Mononuclear cell (primary cell): ENCODE measurements around the gene PRR12. TPM values are rescaled to one million over a fixed set of nuclear protein-coding genes. Genes with fewer than 3 reads are reported as not detected.

Source experiments
- H3K27me3 ChIP-seq: 2 replicates; pipeline ENCODE4 v1.6.0; 2011; ENCODE audit warnings: low read length, control low read depth; ENCODE audit not compliant: insufficient read depth
- H3K4me1 ChIP-seq: 2 replicates; pipeline ENCODE4 v1.5.1; 2011; ENCODE audit warnings: mild to moderate bottlenecking, low read length, control low read depth; ENCODE audit not compliant: insufficient read depth
- H3K4me3 ChIP-seq: 2 replicates; pipeline ENCODE4 v1.5.1; 2011; ENCODE audit warnings: mild to moderate bottlenecking, low read length, moderate library complexity
- H3K9me3 ChIP-seq: 2 replicates; pipeline ENCODE4 v1.5.1; 2011; ENCODE audit warnings: low read depth, mild to moderate bottlenecking, control low read depth, low read length
- total RNA-seq: library from RNA; depleted of rRNA; stranded (reverse); fragments of >200 nt; gene quantifications from one replicate; pipeline ENCODE4 v1.2.3, GENCODE V29; 2012

Gene PRR12
- total RNA-seq, 1 donor, result 6.4 TPM

GRCh38 chr19:49653466-49653806 lies 62.5 kb downstream of the PRR12 start:
- H3K4me1 ChIP-seq, result no peaks in the 10 kb centered on the region
- no peaks in the 10 kb centered on the region for H3K27me3 ChIP-seq
- H3K9me3 ChIP-seq, result no peaks in the 10 kb centered on the region
- H3K4me3 ChIP-seq, result no peak overlapping the region

GRCh38 chr19:49654581-49654980 lies 63.6 kb downstream of the PRR12 start:
- Histone ChIP-seq H3K4me3 (no peak overlapping the region), H3K9me3 (no peaks in the 10 kb centered on the region), H3K4me1 (no peaks in the 10 kb centered on the region), H3K27me3 (no peaks in the 10 kb centered on the region)

- H3K27me3 ChIP-seq, result no peaks in the 10 kb centered on the region
- H3K4me3 ChIP-seq, result no peak overlapping the region
- no peaks in the 10 kb centered on the region for H3K9me3 ChIP-seq
- no peaks in the 10 kb centered on the region for H3K4me1 ChIP-seq
Observed at GRCh38 chr19:49655570-49656455, 64.8 kb downstream of the PRR12 start.

GRCh38 chr19:49656456-49657109 lies 65.6 kb downstream of the PRR12 start:
- no peaks in the 10 kb centered on the region for H3K4me1 ChIP-seq
- no peaks in the 10 kb centered on the region for H3K9me3 ChIP-seq
- H3K4me3 ChIP-seq, result no peak overlapping the region

GRCh38 chr19:49657493-49658138 lies 66.6 kb downstream of the PRR12 start:
- Histone ChIP-seq H3K4me3 (no peak overlapping the region), H3K4me1 (no peaks in the 10 kb centered on the region), H3K9me3 (no peaks in the 10 kb centered on the region), H3K27me3 (no peaks in the 10 kb centered on the region)

More at GRCh38 chr19:49656456-49657109, 65.6 kb downstream of the PRR12 start:
- no peaks in the 10 kb centered on the region for H3K27me3 ChIP-seq

DNA sequence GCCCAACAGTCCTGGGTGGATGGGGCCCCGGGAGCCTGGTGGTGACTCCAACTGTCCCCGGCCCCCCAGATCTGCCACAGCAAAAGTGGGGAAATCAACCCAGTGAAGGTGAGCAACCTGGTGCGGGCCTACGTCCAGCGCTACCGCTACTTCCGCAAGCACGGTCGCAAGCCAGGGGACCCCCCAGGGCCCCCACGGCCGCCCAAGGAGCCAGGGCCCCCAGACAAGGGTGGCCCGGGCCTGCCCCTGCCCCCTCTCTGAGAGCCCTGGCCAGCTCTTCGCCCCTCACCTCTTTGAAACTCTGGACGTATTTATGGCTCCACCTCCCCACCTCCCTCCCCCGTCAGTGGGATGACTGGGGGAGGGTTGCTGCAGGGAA lies 67.1 kb downstream of the PRR12 start:
- H3K4me1 ChIP-seq, result peaks cover 4% of the 10 kb centered on the region
- no peaks in the 10 kb centered on the region for H3K9me3 ChIP-seq
- H3K27me3 ChIP-seq, result no peaks in the 10 kb centered on the region
- no peak overlapping the region for H3K4me3 ChIP-seq

- H3K4me3 ChIP-seq, result no peak overlapping the region
- no peaks in the 10 kb centered on the region for H3K27me3 ChIP-seq
- peaks cover 11% of the 10 kb centered on the region for H3K4me1 ChIP-seq
- no peaks in the 10 kb centered on the region for H3K9me3 ChIP-seq
Observed at GRCh38 chr19:49658566-49659442, 67.8 kb downstream of the PRR12 start.

DNA sequence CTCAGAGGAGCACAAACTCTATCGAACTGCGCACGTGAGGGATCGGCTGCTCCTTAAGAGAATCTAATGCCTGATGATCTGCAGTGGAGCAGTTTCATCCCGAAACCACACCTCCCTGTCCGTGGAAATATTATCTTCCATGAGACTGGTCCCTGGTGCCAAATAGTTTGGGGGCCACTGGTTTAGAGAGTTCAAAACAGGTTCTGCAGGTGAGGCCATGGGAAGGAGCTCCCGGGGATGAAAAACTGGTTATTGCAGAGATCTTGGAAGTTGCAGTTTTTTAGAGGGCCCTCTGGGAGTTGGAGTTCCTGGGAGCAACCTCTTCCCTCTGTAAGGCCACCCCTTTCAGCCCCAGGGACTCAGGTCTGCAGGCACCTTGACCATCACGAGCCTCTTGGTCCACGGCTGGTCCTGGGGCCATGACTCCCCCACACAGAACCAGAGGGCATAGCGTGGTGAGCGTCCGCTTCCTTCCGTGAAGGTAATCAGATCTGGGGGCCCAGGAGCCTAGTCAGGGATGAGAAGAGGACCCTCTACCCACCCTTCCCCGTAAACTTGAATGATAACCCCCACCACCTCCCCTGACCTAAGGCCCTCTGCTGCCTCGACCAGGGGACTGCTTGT lies 69.5 kb downstream of the PRR12 start:
- Histone ChIP-seq H3K4me1 (peaks cover 15% of the 10 kb centered on the region), H3K4me3 (no peak overlapping the region), H3K9me3 (no peaks in the 10 kb centered on the region), H3K27me3 (no peaks in the 10 kb centered on the region)

DNA sequence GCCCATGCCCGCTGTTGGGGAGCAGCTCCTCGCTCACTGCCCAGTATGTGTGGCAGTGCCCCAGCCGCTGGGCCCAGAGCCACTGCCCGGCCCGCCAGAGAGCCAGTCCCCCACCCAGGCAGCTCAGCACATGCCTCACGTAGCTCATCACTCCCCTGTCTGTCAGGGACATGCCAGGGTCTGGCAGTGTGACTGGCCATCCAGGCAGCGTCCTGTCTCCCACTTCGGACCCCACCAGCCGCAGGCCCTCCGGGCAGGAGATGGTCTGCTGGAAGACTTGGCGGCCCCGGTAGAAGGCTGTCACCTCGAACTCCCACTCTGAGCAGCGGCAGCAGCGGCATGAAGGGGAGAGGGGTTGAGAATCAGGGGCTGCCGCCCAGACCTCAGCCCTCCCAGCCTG lies 71.0 kb downstream of the PRR12 start:
- Histone ChIP-seq H3K4me1 (peaks cover 23% of the 10 kb centered on the region), H3K9me3 (no peaks in the 10 kb centered on the region)

GRCh38 chr19:49663224-49663623 lies 72.2 kb downstream of the PRR12 start:
- Histone ChIP-seq H3K27me3 (no peaks in the 10 kb centered on the region), H3K4me3 (no peak overlapping the region), H3K4me1 (peaks cover 23% of the 10 kb centered on the region), H3K9me3 (no peaks in the 10 kb centered on the region)

More for the DNA sequence above, 71.0 kb downstream of the PRR12 start:
- Histone ChIP-seq H3K27me3 (no peaks in the 10 kb centered on the region), H3K4me3 (no peak overlapping the region)

DNA sequence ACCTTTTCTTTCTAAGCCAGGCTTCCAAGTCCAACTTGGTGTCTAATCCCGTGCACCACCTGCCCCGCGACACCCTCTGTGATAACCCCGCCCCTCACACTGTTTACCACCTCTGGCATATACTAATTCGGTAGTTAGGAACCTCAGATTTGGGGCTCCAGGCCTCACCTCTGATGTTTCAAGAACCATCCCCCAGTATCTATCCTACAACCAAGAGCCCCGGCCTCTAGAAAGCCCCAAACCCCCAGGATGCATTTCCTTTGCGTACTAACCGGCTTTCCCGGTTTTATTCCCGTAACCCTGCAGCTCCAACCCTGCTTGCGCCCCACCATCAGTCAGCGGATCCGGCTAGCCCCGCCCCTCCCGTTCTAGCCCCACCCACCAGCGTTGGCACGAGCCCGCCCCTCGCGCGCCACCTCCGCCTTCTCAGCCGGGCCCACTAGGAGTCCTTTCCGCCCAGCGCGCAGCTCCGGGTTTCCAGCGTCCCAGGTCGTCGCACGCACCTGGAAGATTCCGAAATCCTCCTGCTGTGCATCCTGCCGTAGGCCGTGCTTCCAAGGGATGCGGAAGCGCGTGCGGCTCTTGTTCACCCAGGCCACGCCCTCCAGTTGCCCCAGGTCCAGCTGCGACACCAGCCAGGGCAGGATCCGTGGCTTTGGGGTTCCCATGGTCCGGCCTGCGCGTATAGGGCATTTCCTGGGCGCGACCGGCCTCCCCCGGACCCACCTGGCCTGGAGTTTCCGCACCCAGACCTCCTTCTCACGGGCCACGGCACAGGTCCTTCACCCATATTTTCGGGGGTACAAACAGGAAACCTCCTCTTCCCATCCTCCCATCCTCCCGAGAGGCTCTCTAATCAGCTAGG lies 73.4 kb downstream of the PRR12 start:
- no peaks in the 10 kb centered on the region for H3K27me3 ChIP-seq
- H3K4me1 ChIP-seq, result peaks cover 23% of the 10 kb centered on the region
- H3K4me3 ChIP-seq, result peak overlapping the region; percentile 93
- H3K9me3 ChIP-seq, result no peaks in the 10 kb centered on the region

DNA sequence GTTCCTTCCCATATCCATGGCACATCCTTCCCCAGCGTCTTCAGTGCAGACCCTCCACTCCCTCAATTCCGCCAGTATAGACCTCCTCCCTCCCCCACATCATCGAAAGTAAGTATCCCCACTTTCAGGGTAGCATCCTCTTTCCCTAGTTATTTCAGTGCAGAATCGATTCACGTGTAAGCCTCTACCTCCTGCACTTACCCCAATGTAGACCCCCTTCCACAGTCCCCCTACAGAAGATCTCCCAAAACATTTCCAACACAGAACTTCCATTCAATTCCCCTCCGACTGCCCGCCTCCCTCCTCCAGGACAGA lies 74.0 kb downstream of the PRR12 start:
- peak overlapping the region; percentile 93 for H3K4me3 ChIP-seq
- H3K9me3 ChIP-seq, result no peaks in the 10 kb centered on the region
- H3K4me1 ChIP-seq, result peaks cover 23% of the 10 kb centered on the region
- no peaks in the 10 kb centered on the region for H3K27me3 ChIP-seq

GRCh38 chr19:49665351-49666119 lies 74.6 kb downstream of the PRR12 start, which contains the start of the genes BCL2L12 and IRF3:
TSS of gene BCL2L12 (plus strand) at chr19:49665933. CDS start at chr19:49666693, 760 bp downstream.
TSS of gene IRF3 (minus strand) at chr19:49665857. CDS start at chr19:49664838, 1,019 bp downstream.
- Histone ChIP-seq H3K4me3 (peak within 1 kb of the TSS; percentile 93), H3K9me3 (no peaks in the 10 kb centered on the region), H3K27me3 (no peaks in the 10 kb centered on the region), H3K4me1 (peaks cover 23% of the 10 kb centered on the region)
